GM21576 (cell line): ENCODE results near the gene ITGB2.
"Not testable (repeated sequence)": the region's sequence is repeated elsewhere in the genome, so short reads cannot be mapped to it uniquely, and the experiment has no call there.

Source experiments
- ATAC-seq: cut with Tn5 transposase; IDR thresholded peaks from one replicate; pipeline ENCODE4 v1.9.1; 2021; ENCODE audit warnings: mild to moderate bottlenecking, moderate library complexity; ENCODE audit not compliant: unreplicated experiment

ITGB2 gene

GRCh38 chr21:44887126-44887806 lies 33.4 kb downstream of the ITGB2 start:
- ATAC-seq: no peak

- ATAC-seq: no peak
These were observed 34.3 kb downstream of the ITGB2 start for GRCh38 chr21:44886113-44887075.

- no peak for ATAC-seq
These were observed 35.1 kb downstream of the ITGB2 start for GRCh38 chr21:44885615-44886014.

GRCh38 chr21:44884097-44884496 lies 36.6 kb downstream of the ITGB2 start:
- ATAC-seq: no peak

- ATAC-seq: no peak
These were observed 37.4 kb downstream of the ITGB2 start for GRCh38 chr21:44883250-44883649.

- ATAC-seq: no peak
These were observed 39.4 kb downstream of the ITGB2 start for GRCh38 chr21:44881198-44881872.

- no peak for ATAC-seq
These were observed 40.1 kb downstream of the ITGB2 start for GRCh38 chr21:44880405-44881197.

GRCh38 chr21:44879238-44879637 lies 41.5 kb downstream of the ITGB2 start:
- ATAC-seq: not testable (repeated sequence)

GRCh38 chr21:44878053-44878982 lies 42.4 kb downstream of the ITGB2 start:
- no peak for ATAC-seq

- no peak for ATAC-seq
These were observed 43.7 kb downstream of the ITGB2 start for GRCh38 chr21:44876849-44877575.

- ATAC-seq: no peak
These were observed 45.4 kb downstream of the ITGB2 start for GRCh38 chr21:44875316-44875700.

- no peak for ATAC-seq
These were observed 46.0 kb downstream of the ITGB2 start for GRCh38 chr21:44874497-44875315.

GRCh38 chr21:44874240-44874496 lies 46.5 kb downstream of the ITGB2 start:
- ATAC-seq: no peak

GRCh38 chr21:44873356-44874239 lies 47.1 kb downstream of the ITGB2 start, which contains the start of gene PTTG1IP:
TSS of gene PTTG1IP (minus strand) at chr21:44873690. CDS start at chr21:44873616, 74 bp downstream.
- ATAC-seq: peak; percentile 58

- no peak for ATAC-seq
These were observed 47.9 kb downstream of the ITGB2 start for GRCh38 chr21:44872649-44873355.

- ATAC-seq: no peak
These were observed 48.4 kb downstream of the ITGB2 start for GRCh38 chr21:44872323-44872648.
